ENCODE results near the gene CSTPP1.

Gene CSTPP1

DNA sequence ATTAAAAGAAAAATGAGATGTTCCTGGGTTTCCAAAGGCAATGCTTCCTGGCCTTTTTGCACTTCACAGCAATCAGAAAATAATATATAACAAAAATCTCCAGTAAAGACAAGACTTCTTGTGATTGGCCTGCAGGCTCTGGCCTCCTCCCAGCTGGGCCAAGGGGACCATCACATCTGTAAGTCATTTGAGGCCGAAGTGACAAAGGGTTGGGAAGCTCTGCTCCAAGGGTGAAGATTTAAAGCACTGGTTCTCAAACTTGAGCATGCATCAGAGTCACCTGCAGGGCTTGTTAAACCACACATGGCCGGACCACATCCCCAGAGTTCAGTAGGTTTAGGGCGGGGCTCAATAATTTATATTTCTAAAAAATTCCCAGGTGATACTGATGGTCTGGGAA is 208.0 kb downstream of the CSTPP1 start:
- H3F3A ChIP-seq (ENCODE audit: insufficient read depth, low read length), result no peaks in the 10 kb centered on the region
- H3K4me1 ChIP-seq (ENCODE audit: insufficient read depth, low read length, severe bottlenecking), result peaks cover 11% of the 10 kb centered on the region
- H3K4me2 ChIP-seq (ENCODE audit: low read length), result no peak overlapping the region
- no peak overlapping the region for H3K9ac ChIP-seq (ENCODE audit: low read length)
- peaks cover 4% of the 10 kb centered on the region; the same call in 1 of the 2 replicates for H3K36me3 ChIP-seq (ENCODE audit: insufficient read depth, low read length)
- no peaks in the 10 kb centered on the region for H4K20me1 ChIP-seq (ENCODE audit: insufficient read depth, low read length)
- TF ChIP-seq, protein P1, sequence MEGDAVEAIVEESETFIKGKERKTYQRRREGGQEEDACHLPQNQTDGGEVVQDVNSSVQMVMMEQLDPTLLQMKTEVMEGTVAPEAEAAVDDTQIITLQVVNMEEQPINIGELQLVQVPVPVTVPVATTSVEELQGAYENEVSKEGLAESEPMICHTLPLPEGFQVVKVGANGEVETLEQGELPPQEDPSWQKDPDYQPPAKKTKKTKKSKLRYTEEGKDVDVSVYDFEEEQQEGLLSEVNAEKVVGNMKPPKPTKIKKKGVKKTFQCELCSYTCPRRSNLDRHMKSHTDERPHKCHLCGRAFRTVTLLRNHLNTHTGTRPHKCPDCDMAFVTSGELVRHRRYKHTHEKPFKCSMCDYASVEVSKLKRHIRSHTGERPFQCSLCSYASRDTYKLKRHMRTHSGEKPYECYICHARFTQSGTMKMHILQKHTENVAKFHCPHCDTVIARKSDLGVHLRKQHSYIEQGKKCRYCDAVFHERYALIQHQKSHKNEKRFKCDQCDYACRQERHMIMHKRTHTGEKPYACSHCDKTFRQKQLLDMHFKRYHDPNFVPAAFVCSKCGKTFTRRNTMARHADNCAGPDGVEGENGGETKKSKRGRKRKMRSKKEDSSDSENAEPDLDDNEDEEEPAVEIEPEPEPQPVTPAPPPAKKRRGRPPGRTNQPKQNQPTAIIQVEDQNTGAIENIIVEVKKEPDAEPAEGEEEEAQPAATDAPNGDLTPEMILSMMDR (IDR thresholded peaks at IDR 0.05; ENCODE audit: low read length), result no peak
- TF ChIP-seq EZH2 (IDR thresholded peaks at IDR 0.05; ENCODE audit: borderline replicate concordance, low read length), result no peak
- H3K79me2 ChIP-seq (ENCODE audit: insufficient read depth, low read length), result no peaks in the 10 kb centered on the region
- H3K9me2 ChIP-seq (ENCODE audit: low read depth, low read length), result no peaks in the 10 kb centered on the region
- H3K27me3 ChIP-seq (ENCODE audit: insufficient read depth, low read length), result no peaks in the 10 kb centered on the region
- H2AFZ ChIP-seq (ENCODE audit: low read length), result no peak overlapping the region
- H3K4me3 ChIP-seq (ENCODE audit: low read depth, low read length, poor library complexity, severe bottlenecking), result no peak overlapping the region
- H3K27ac ChIP-seq (ENCODE audit: low read depth, low read length, poor library complexity, severe bottlenecking), result no peak overlapping the region
- no peaks in the 10 kb centered on the region for H3K9me3 ChIP-seq (ENCODE audit: low read length)

- Histone ChIP-seq H3K9me2 (ENCODE audit: low read depth, low read length) (no peaks in the 10 kb centered on the region), H3K4me1 (ENCODE audit: insufficient read depth, low read length, severe bottlenecking) (peaks cover 30% of the 10 kb centered on the region), H3K9me3 (ENCODE audit: low read length) (no peaks in the 10 kb centered on the region), H3K9ac (ENCODE audit: low read length) (no peak overlapping the region), H3F3A (ENCODE audit: insufficient read depth, low read length) (no peaks in the 10 kb centered on the region), H3K79me2 (ENCODE audit: insufficient read depth, low read length) (no peaks in the 10 kb centered on the region), H3K27me3 (ENCODE audit: insufficient read depth, low read length) (no peaks in the 10 kb centered on the region), H4K20me1 (ENCODE audit: insufficient read depth, low read length) (no peaks in the 10 kb centered on the region), H3K4me2 (ENCODE audit: low read length) (no peak overlapping the region), H2AFZ (ENCODE audit: low read length) (no peak overlapping the region), H3K27ac (ENCODE audit: low read depth, low read length, poor library complexity, severe bottlenecking) (peak overlapping the region; percentile 48), H3K4me3 (ENCODE audit: low read depth, low read length, poor library complexity, severe bottlenecking) (no peak overlapping the region), H3K36me3 (ENCODE audit: insufficient read depth, low read length) (peaks cover 4% of the 10 kb centered on the region; the same call in 1 of the 2 replicates)
- TF ChIP-seq, protein P1 (IDR thresholded peaks at IDR 0.05; ENCODE audit: low read length), result no peak
- TF ChIP-seq EZH2 (IDR thresholded peaks at IDR 0.05; ENCODE audit: borderline replicate concordance, low read length), result no peak
These were observed 210.7 kb downstream of the CSTPP1 start for GRCh38 chr11:47147250-47147649.

GRCh38 chr11:47147681-47148080 is 211.1 kb downstream of the CSTPP1 start:
- Histone ChIP-seq H3K9me2 (ENCODE audit: low read depth, low read length) (no peaks in the 10 kb centered on the region), H3K4me2 (ENCODE audit: low read length) (no peak overlapping the region), H4K20me1 (ENCODE audit: insufficient read depth, low read length) (no peaks in the 10 kb centered on the region), H3K27me3 (ENCODE audit: insufficient read depth, low read length) (no peaks in the 10 kb centered on the region), H3K9ac (ENCODE audit: low read length) (no peak overlapping the region), H3K79me2 (ENCODE audit: insufficient read depth, low read length) (no peaks in the 10 kb centered on the region), H3K4me1 (ENCODE audit: insufficient read depth, low read length, severe bottlenecking) (peaks cover 35% of the 10 kb centered on the region), H3K27ac (ENCODE audit: low read depth, low read length, poor library complexity, severe bottlenecking) (peak overlapping the region; percentile 48), H3K4me3 (ENCODE audit: low read depth, low read length, poor library complexity, severe bottlenecking) (no peak overlapping the region), H2AFZ (ENCODE audit: low read length) (no peak overlapping the region), H3K9me3 (ENCODE audit: low read length) (no peaks in the 10 kb centered on the region), H3F3A (ENCODE audit: insufficient read depth, low read length) (no peaks in the 10 kb centered on the region), H3K36me3 (ENCODE audit: insufficient read depth, low read length) (peaks cover 3% of the 10 kb centered on the region; the same call in 1 of the 2 replicates)
- TF ChIP-seq, protein P1 (IDR thresholded peaks at IDR 0.05; ENCODE audit: low read length), result no peak
- no peak for TF ChIP-seq EZH2 (IDR thresholded peaks at IDR 0.05; ENCODE audit: borderline replicate concordance, low read length)

All from OCI-LY1 (cell line).